ENCODE results near the gene OR4E1. TPM values are rescaled to one million over a fixed set of nuclear protein-coding genes. Genes with fewer than 3 reads are reported as not detected.
"Not testable (repeated sequence)": the region's sequence is repeated elsewhere in the genome, so short reads cannot be mapped to it uniquely, and the experiment has no call there.

OR4E1 gene
- total RNA-seq, 2 donors from 2014 or later: not detected

- TF ChIP-seq, protein P1, sequence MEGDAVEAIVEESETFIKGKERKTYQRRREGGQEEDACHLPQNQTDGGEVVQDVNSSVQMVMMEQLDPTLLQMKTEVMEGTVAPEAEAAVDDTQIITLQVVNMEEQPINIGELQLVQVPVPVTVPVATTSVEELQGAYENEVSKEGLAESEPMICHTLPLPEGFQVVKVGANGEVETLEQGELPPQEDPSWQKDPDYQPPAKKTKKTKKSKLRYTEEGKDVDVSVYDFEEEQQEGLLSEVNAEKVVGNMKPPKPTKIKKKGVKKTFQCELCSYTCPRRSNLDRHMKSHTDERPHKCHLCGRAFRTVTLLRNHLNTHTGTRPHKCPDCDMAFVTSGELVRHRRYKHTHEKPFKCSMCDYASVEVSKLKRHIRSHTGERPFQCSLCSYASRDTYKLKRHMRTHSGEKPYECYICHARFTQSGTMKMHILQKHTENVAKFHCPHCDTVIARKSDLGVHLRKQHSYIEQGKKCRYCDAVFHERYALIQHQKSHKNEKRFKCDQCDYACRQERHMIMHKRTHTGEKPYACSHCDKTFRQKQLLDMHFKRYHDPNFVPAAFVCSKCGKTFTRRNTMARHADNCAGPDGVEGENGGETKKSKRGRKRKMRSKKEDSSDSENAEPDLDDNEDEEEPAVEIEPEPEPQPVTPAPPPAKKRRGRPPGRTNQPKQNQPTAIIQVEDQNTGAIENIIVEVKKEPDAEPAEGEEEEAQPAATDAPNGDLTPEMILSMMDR (conservative IDR thresholded peaks at IDR 0.05): no peak
- Mint-ChIP-seq H3K4me1 (peaks cover 38% of the 10 kb centered on the region), H3K27me3 (ENCODE audit: insufficient read depth) (no peaks in the 10 kb centered on the region), H3K9me3 (peaks cover 13% of the 10 kb centered on the region), H3K4me3 (no peak overlapping the region), H3K36me3 (ENCODE audit: low read depth) (no peaks in the 10 kb centered on the region), H3K27ac (no peak overlapping the region)
- Histone ChIP-seq H3K27ac (ENCODE audit: low read depth, low read length) (no peak overlapping the region), H3K4me1 (ENCODE audit: control insufficient read depth, insufficient read depth, low read length) (peaks cover 5% of the 10 kb centered on the region), H3K27me3 (ENCODE audit: control insufficient read depth, insufficient read depth, low read length, poor library complexity, severe bottlenecking) (no peaks in the 10 kb centered on the region), H3K36me3 (ENCODE audit: control insufficient read depth, insufficient read depth, low read length) (no peaks in the 10 kb centered on the region), H3K9me3 (ENCODE audit: control insufficient read depth, low read length) (no peaks in the 10 kb centered on the region), H3K9ac (ENCODE audit: extremely low read depth, low read length, poor library complexity, severe bottlenecking) (no peak overlapping the region), H3K4me3 (ENCODE audit: low read length) (no peak overlapping the region)
- WGBS, 2 experiments (ENCODE audit: insufficient coverage in 1 of 2, insufficient read length in 1 of 2): 89 to 100% methylated on average over 1 to 2 of the region's 2 CpGs
- no peak for DNase-seq
Measured at GRCh38 chr14:21699551-21699950, 25.9 kb upstream of the OR4E1 start.

DNA sequence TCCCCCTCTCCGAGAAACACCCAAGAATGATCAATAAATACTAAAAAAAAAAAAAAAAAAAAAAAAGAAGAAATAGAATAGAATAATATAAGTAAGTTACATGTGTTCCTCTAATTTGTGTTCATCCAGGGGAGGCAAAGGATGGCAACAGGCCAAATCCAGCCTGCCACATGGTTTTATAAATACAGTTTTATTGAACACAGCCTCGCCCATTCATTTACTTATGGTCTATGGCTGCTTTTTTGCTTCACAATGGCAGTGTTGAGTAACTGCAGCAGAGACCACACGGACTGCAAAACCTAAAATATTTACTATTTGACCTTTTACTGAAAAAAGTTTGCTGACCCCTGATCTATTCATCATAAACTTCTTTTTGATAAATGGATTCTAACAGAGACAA is 24.9 kb upstream of the OR4E1 start:
- not testable (repeated sequence) for H3K9me3 ChIP-seq (ENCODE audit: control insufficient read depth, low read length); DNase-seq; H3K4me3 Mint-ChIP-seq; H3K4me1 ChIP-seq (ENCODE audit: control insufficient read depth, insufficient read depth, low read length); H3K9ac ChIP-seq (ENCODE audit: extremely low read depth, low read length, poor library complexity, severe bottlenecking); H3K27ac ChIP-seq (ENCODE audit: low read depth, low read length); H3K4me3 ChIP-seq (ENCODE audit: low read length); H3K27me3 ChIP-seq (ENCODE audit: control insufficient read depth, insufficient read depth, low read length, poor library complexity, severe bottlenecking); H3K36me3 ChIP-seq (ENCODE audit: control insufficient read depth, insufficient read depth, low read length); H3K27me3 Mint-ChIP-seq (ENCODE audit: insufficient read depth); H3K27ac Mint-ChIP-seq; H3K36me3 Mint-ChIP-seq (ENCODE audit: low read depth)
- peaks cover 30% of the 10 kb centered on the region for H3K4me1 Mint-ChIP-seq
- WGBS, 2 experiments (ENCODE audit: insufficient coverage in 1 of 2, insufficient read length in 1 of 2): 94 to 100% methylated on average over 1 to 2 of the region's 3 CpGs
- H3K9me3 Mint-ChIP-seq: peaks cover 13% of the 10 kb centered on the region

DNA sequence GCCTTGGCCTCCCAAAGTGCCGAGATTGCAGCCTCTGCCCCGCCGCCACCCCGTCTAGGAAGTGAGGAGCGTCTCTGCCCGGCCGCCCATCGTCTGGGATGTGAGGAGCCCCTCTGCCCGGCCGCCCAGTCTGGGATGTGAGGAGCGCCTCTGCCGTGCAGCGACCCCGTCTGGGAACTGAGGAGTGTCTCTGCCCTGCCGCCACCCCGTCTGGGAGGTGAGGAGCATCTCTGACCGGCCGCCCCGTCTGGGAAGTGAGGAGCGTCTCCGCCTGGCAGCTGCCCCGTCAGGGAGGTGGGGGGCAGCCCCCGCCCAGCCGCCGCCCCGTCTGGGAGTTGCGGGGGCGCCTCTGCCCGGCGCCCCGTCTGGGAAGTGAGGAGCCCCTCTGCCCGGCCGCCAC is 24.0 kb upstream of the OR4E1 start:
- H3K36me3 ChIP-seq (ENCODE audit: control insufficient read depth, insufficient read depth, low read length); DNase-seq; H3K9me3 ChIP-seq (ENCODE audit: control insufficient read depth, low read length); H3K27me3 ChIP-seq (ENCODE audit: control insufficient read depth, insufficient read depth, low read length, poor library complexity, severe bottlenecking); H3K36me3 Mint-ChIP-seq (ENCODE audit: low read depth); H3K4me3 ChIP-seq (ENCODE audit: low read length); H3K9ac ChIP-seq (ENCODE audit: extremely low read depth, low read length, poor library complexity, severe bottlenecking); H3K27ac Mint-ChIP-seq; H3K27ac ChIP-seq (ENCODE audit: low read depth, low read length); H3K4me1 ChIP-seq (ENCODE audit: control insufficient read depth, insufficient read depth, low read length); H3K4me3 Mint-ChIP-seq; H3K27me3 Mint-ChIP-seq (ENCODE audit: insufficient read depth): not testable (repeated sequence)
- 95 to 100% methylated on average over 1 to 33 of the region's 33 CpGs for WGBS, 2 experiments (ENCODE audit: insufficient coverage in 1 of 2, insufficient read length in 1 of 2)
- Mint-ChIP-seq H3K4me1 (peaks cover 23% of the 10 kb centered on the region), H3K9me3 (peaks cover 13% of the 10 kb centered on the region)

DNA sequence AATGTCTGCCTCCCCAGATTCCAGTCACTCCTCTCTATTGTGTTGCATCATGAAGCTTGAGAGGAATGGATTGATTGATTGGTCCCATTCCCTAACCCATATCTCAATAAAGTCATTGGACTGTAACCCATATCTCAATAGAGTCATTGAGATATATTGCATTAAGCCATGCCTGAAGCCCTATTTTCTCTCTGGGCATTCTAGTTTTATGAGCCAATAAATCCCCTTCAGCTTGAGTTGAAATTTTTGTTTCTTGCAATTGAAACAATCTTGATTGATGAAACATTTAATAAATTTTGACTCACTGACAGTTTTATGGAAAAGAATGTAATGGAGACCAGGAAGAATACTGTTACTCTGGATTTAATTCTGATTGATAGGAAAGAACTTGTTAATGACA is 20.8 kb upstream of the OR4E1 start:
- H3K9ac ChIP-seq (ENCODE audit: extremely low read depth, low read length, poor library complexity, severe bottlenecking): no peak overlapping the region
- H3K9me3 ChIP-seq (ENCODE audit: control insufficient read depth, low read length): no peaks in the 10 kb centered on the region
- no peak overlapping the region for H3K4me3 ChIP-seq (ENCODE audit: low read length)
- H3K4me1 ChIP-seq (ENCODE audit: control insufficient read depth, insufficient read depth, low read length): no peaks in the 10 kb centered on the region
- no peak overlapping the region for H3K27ac ChIP-seq (ENCODE audit: low read depth, low read length)
- Mint-ChIP-seq H3K27ac (no peak overlapping the region), H3K36me3 (ENCODE audit: low read depth) (no peaks in the 10 kb centered on the region), H3K4me3 (no peak overlapping the region), H3K27me3 (ENCODE audit: insufficient read depth) (peaks cover 7% of the 10 kb centered on the region), H3K9me3 (peaks cover 13% of the 10 kb centered on the region), H3K4me1 (peaks cover 5% of the 10 kb centered on the region)
- TF ChIP-seq, protein P1 (conservative IDR thresholded peaks at IDR 0.05): no peak
- H3K36me3 ChIP-seq (ENCODE audit: control insufficient read depth, insufficient read depth, low read length): no peaks in the 10 kb centered on the region
- DNase-seq: no peak
- H3K27me3 ChIP-seq (ENCODE audit: control insufficient read depth, insufficient read depth, low read length, poor library complexity, severe bottlenecking): no peaks in the 10 kb centered on the region
